ENCODE results near the gene NRP1. TPM values are rescaled to one million over a fixed set of nuclear protein-coding genes. Genes with fewer than 3 reads are reported as not detected.

Gene NRP1
- total and polyA plus RNA-seq, 2 of the 8 experiments (the other 6 are each of a cell fraction or from before 2014, with no cell fraction given) = 1.2 to 2.1 TPM

DNA sequence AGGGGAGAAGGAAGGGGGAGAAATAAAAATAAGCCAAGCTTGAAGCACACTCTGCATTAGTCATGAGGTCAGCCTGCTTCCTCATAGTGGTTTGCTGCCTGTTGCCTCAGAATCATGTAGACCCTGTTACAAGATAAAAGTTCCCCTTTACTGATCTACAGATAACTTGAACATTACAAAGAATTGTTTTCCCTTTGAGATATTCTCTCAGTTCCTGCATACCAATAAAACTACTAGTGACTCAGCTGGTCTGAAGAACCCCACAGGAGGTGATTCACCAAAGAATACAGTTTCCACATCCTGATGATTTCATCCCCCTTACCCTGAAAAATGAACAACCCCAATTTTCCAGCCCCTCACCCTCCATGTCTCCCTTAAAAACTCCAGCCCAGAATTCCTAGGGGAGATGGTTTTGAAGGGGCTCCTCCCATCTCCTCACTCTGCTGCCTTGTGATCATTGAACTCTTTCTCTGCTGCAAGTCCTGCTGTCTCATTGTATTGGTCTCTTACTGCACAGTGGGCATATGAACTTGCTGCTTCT, 31.5 kb upstream of the NRP1 start:
- Histone ChIP-seq H2BK20ac (ENCODE audit: low read length) (no peak overlapping the region), H4K91ac (replicated peaks; ENCODE audit: insufficient read length, low read length) (no peak overlapping the region), H3K18ac (ENCODE audit: extremely low read depth, low read length) (no peak overlapping the region), H3K4ac (replicated peaks; ENCODE audit: insufficient read length, low read depth, low read length) (no peak overlapping the region), H3K36me3 (ENCODE audit: control insufficient read depth in 2 of 4, insufficient read depth in 4 of 4, low read length in 3 of 4) (no peaks in the 10 kb centered on the region), H3K27me3 (replicated peaks in 1 of 4; ENCODE audit: control insufficient read depth in 3 of 4, extremely low read depth in 1 of 4, insufficient read depth in 3 of 4, low read length in 3 of 4) (no peaks in the 10 kb centered on the region), H3K56ac (replicated peaks; ENCODE audit: insufficient read length, low read depth, low read length) (no peak overlapping the region), H2BK12ac (ENCODE audit: low read depth, low read length) (no peak overlapping the region), H3K79me2 (ENCODE audit: control insufficient read depth in 1 of 2, insufficient read depth in 2 of 2, low read length in 2 of 2) (no peaks in the 10 kb centered on the region), H2BK5ac (ENCODE audit: low read depth, low read length) (no peak overlapping the region), H2AFZ (ENCODE audit: low read length) (no peak overlapping the region), H3K14ac (ENCODE audit: insufficient read length) (no peak overlapping the region), H3K9me3 (ENCODE audit: insufficient read depth in 2 of 2, low read depth in 1 of 2, low read length in 1 of 2) (peaks cover 3% of the 10 kb centered on the region in 2 experiments; a peak in 2 of 4 replicates), H4K5ac (ENCODE audit: insufficient read length, low read depth, low read length) (no peak overlapping the region), H3K23ac (ENCODE audit: insufficient read length) (no peak overlapping the region), H2BK120ac (replicated peaks; ENCODE audit: low read depth, low read length) (no peak overlapping the region), H3K4me2 (ENCODE audit: insufficient read depth in 1 of 2, low read depth in 2 of 2, low read length in 2 of 2) (no peak overlapping the region), H3K79me1 (ENCODE audit: low read depth, low read length) (no peaks in the 10 kb centered on the region), H3K27ac (ENCODE audit: low read depth, low read length) (no peak overlapping the region), H3K4me1 (replicated peaks in 1 of 4; ENCODE audit: control insufficient read depth in 3 of 4, insufficient read depth in 4 of 4, low read length in 3 of 4) (no peaks in the 10 kb centered on the region), H2BK15ac (ENCODE audit: low read length) (no peak overlapping the region), H3K4me3 (ENCODE audit: extremely low read depth in 1 of 4, insufficient read depth in 2 of 4, low read depth in 3 of 4, low read length in 4 of 4) (no peak overlapping the region), H2AK5ac (ENCODE audit: low read depth, low read length) (no peak overlapping the region), H4K8ac (ENCODE audit: extremely low read depth, insufficient read depth, low read length) (no peak overlapping the region), H3K9ac (replicated peaks in 1 of 4; ENCODE audit: extremely low read depth in 1 of 4, low read depth in 3 of 4, low read length in 3 of 4) (no peak overlapping the region), H4K20me1 (replicated peaks in 1 of 2; ENCODE audit: control insufficient read depth in 1 of 2, insufficient read depth in 2 of 2, low read length in 2 of 2) (no peaks in the 10 kb centered on the region), H3K23me2 (ENCODE audit: low read depth, low read length) (no peaks in the 10 kb centered on the region)
- CTCF ChIA-PET (ENCODE audit: partially characterized antibody) = no interaction called here
- DNase-seq (ENCODE audit: low read depth in 1 of 2, low spot score in 2 of 2) = no peak
- FAIRE-seq = no peak
- POLR2A ChIA-PET (ENCODE audit: partially characterized antibody) = no interaction called here
- no peak for TF ChIP-seq BRCA1 (IDR thresholded peaks at IDR 0.05; ENCODE audit: low read depth, low read length)
- no peak for TF ChIP-seq CTBP2 (IDR thresholded peaks at IDR 0.05; ENCODE audit: borderline replicate concordance, insufficient read depth, insufficient read length, low read length)
- no peak for TF ChIP-seq CREB1 (IDR thresholded peaks at IDR 0.05)
- TF ChIP-seq KDM1A (IDR thresholded peaks at IDR 0.05; ENCODE audit: borderline replicate concordance, low read length) = no peak
- TF ChIP-seq CEBPB (IDR thresholded peaks at IDR 0.05; ENCODE audit: low read depth, low read length) = no peak
- no peak for TF ChIP-seq JUN (IDR thresholded peaks at IDR 0.05; ENCODE audit: low read depth, low read length)
- no peak for TF ChIP-seq MAFK (IDR thresholded peaks at IDR 0.05; ENCODE audit: low read depth, low read length)
